ENCODE data around the gene ZNF770. TPM values are rescaled to one million over a fixed set of nuclear protein-coding genes. Genes with fewer than 3 reads are reported as not detected.

ZNF770 gene
- total RNA-seq, 1 donor from 2014 or later, result 29.7 TPM

GRCh38 chr15:35014241-35014640 lies 26.2 kb upstream of the ZNF770 start:
- Histone ChIP-seq H3K36me3 (no peaks in the 10 kb centered on the region), H3K4me3 (no peak overlapping the region), H3K9me3 (no peaks in the 10 kb centered on the region), H3K27me3 (ENCODE audit: low read depth) (no peaks in the 10 kb centered on the region), H3K4me1 (no peaks in the 10 kb centered on the region), H3K27ac (no peak overlapping the region)
- ATAC-seq (no peak), DNase-seq (no peak)
- no peak for TF ChIP-seq CTCF (IDR thresholded peaks at IDR 0.05)
- intact Hi-C loops (cut with DNase I), result no loop called here

GRCh38 chr15:35013370-35013769 lies 25.3 kb upstream of the ZNF770 start:
- no peak for TF ChIP-seq CTCF (IDR thresholded peaks at IDR 0.05)
- Histone ChIP-seq H3K4me1 (no peaks in the 10 kb centered on the region), H3K27ac (no peak overlapping the region), H3K4me3 (no peak overlapping the region), H3K9me3 (no peaks in the 10 kb centered on the region), H3K27me3 (ENCODE audit: low read depth) (no peaks in the 10 kb centered on the region), H3K36me3 (no peaks in the 10 kb centered on the region)
- ATAC-seq (no peak), DNase-seq (no peak)
- intact Hi-C loops (cut with DNase I), result no loop called here

- no peak for ATAC-seq
- TF ChIP-seq CTCF (IDR thresholded peaks at IDR 0.05), result no peak
Observed at GRCh38 chr15:35007397-35007796, 19.3 kb upstream of the ZNF770 start.

GRCh38 chr15:35005933-35006332 lies 17.8 kb upstream of the ZNF770 start:
- H3K27ac ChIP-seq, result no peak overlapping the region
- no peaks in the 10 kb centered on the region for H3K36me3 ChIP-seq
- intact Hi-C loops (cut with DNase I), result no loop called here
- no peak overlapping the region for H3K4me3 ChIP-seq
- H3K27me3 ChIP-seq (ENCODE audit: low read depth), result no peaks in the 10 kb centered on the region
- no peaks in the 10 kb centered on the region for H3K9me3 ChIP-seq
- no peaks in the 10 kb centered on the region for H3K4me1 ChIP-seq
- no peak for ATAC-seq
- no peak for DNase-seq
- TF ChIP-seq CTCF (IDR thresholded peaks at IDR 0.05), result no peak

More at GRCh38 chr15:35007397-35007796, 19.3 kb upstream of the ZNF770 start:
- Histone ChIP-seq H3K9me3 (no peaks in the 10 kb centered on the region), H3K36me3 (no peaks in the 10 kb centered on the region), H3K27ac (no peak overlapping the region), H3K4me1 (no peaks in the 10 kb centered on the region), H3K27me3 (ENCODE audit: low read depth) (no peaks in the 10 kb centered on the region), H3K4me3 (no peak overlapping the region)
- intact Hi-C loops (cut with DNase I), result no loop called here
- DNase-seq, result no peak

- no peak for TF ChIP-seq CTCF (IDR thresholded peaks at IDR 0.05)
- Histone ChIP-seq H3K9me3 (no peaks in the 10 kb centered on the region), H3K4me1 (no peaks in the 10 kb centered on the region), H3K27me3 (ENCODE audit: low read depth) (no peaks in the 10 kb centered on the region), H3K27ac (no peak overlapping the region), H3K4me3 (no peak overlapping the region), H3K36me3 (no peaks in the 10 kb centered on the region)
- no peak for DNase-seq
- intact Hi-C loops (cut with DNase I), result no loop called here
- no peak for ATAC-seq
Observed at GRCh38 chr15:35003928-35004327, 15.8 kb upstream of the ZNF770 start.

- ATAC-seq, result no peak
- intact Hi-C loops (cut with DNase I), result no loop called here
Observed at GRCh38 chr15:35000511-35000910, 12.4 kb upstream of the ZNF770 start.

More at GRCh38 chr15:35000511-35000910, 12.4 kb upstream of the ZNF770 start:
- no peak for DNase-seq
- no peaks in the 10 kb centered on the region for H3K9me3 ChIP-seq
- H3K36me3 ChIP-seq, result no peaks in the 10 kb centered on the region
- H3K27me3 ChIP-seq (ENCODE audit: low read depth), result no peaks in the 10 kb centered on the region
- no peak for TF ChIP-seq CTCF (IDR thresholded peaks at IDR 0.05)
- H3K4me3 ChIP-seq, result no peak overlapping the region
- no peak overlapping the region for H3K27ac ChIP-seq
- H3K4me1 ChIP-seq, result no peaks in the 10 kb centered on the region
